ENCODE measurements around the gene PPP3CA.

Gene PPP3CA

DNA sequence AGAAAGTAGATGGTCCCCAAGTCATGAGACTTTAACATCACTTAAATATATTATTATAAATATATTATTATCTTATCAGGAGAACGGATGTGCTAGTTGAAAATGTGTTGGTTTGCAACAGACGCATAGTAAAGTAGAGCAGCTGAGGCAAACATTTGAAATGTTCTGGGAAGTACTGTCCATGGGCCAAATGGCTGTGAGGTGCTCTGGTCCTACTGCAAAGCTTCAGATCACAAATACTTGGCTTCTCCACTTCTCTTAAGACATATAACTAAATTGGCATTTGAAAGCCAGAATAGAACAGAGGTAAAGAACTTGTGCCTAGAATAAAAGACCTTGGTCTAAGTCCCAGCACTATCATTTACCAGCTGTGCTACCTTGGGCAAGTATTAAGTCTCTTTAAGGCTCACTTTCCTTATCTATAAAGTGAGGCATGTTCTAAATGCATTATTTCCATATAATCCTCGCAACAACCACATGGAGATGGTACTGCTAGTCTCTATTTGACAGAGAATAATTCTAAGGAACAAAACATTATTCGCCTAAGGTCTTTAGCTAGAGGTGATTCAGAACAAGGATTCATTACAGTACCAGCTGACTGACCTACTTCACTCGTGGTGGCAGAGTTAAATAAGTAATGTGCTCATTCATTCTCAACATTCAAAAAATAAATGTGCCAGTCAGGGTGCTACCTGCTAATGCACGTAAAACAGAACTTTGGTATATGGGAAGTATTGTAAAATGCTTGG, 297.1 kb downstream of the PPP3CA start:
- no peak for DNase-seq (ENCODE audit: low spot score)

DNA sequence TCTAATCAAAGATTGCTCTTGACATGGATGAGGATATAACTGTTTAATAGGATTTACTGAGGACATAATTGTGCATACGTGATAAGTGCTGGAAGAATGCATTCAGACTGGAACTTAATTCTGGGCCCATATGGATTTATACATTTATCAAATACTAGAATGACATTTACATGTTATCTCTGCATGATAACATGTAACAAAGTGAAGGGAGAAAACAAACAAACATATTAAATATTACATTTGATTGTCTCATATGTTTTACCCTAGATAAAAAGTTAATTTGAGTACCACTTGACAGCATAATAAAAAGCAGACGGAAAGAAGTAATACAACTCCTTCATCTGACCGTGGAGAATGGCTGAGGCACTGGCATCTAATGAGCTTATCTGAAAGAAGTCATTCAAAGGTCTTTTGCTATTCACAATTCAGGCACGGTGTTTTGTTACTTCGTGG, 297.8 kb downstream of the PPP3CA start:
- DNase-seq (ENCODE audit: low spot score) = no peak

DNA sequence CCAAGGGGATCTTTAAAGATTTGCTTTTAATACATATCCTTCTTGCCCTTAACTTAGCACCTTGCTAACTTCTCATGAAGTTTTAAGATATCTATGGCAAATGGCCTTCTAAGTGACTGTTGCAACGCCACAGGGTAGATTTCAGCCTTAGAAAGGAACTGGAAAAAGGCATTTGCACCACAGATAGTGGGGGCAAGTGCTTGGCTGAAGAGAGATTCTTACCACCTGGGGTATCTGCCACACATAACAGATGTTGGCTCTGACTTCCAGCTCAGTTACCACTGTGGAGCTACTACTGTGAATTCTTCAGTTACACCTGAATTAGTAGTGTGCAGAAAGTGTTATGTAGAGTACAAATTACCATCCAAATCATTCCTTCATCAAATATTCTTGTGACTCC, 302.6 kb downstream of the PPP3CA start:
- no peak for DNase-seq (ENCODE audit: low spot score)

DNA sequence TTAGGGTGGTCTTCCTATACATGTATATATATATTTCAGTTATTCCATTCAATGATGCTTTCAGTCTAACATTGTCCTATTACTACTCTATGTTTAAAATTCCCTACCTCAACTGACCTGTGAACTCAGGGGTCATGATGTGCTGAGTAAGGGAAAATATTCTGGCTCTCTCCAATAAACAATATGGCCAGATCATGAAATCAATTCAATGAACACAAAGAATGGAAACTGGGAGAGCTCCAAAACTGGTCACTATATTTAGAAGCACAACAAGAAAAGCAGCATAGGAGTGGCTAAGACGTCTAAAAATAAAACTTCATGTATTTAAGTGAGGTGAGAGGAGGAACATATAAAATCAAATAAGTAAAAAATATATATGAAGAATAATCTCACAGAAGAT, 304.5 kb downstream of the PPP3CA start:
- DNase-seq (ENCODE audit: low spot score) = no peak

DNA sequence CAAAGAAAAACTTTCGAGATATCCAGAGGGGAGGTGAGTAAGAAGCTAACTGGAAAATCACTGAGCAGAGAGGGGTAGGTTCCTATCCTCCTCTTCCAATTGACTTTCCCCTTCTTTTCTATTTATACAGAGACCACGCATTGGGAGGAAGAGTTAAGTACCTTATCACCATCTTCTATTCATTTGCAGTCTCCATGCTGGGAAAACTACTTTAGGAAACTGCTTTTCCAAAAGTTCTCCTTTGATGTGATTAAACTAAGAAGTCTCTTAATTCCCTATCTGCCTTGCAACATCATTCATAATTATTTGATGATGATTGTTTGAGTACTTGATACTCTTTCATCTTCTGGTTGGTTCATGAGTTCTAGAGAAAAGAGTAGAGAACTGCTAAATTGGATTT, 306.6 kb downstream of the PPP3CA start:
- no peak for DNase-seq (ENCODE audit: low spot score)

DNA sequence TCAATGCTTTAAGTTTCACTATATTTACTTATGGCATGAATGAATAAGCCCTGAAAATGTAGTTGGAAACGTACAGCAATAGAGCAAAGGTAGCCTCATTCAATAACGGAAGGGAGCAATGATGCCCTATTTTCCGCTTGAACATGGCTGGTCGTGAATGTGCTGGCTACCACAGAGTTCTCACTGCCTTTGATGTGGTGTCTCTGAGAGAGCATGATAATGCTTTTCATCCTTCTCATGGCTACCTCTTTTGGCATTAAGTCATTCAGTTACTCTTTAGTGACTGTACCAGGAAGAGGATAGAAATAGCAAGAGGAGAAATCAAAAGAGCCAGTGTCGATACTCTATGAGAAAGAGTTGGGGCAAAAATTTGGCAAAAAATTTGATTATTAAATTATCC, 308.0 kb downstream of the PPP3CA start:
- DNase-seq (ENCODE audit: low spot score) = no peak

DNA sequence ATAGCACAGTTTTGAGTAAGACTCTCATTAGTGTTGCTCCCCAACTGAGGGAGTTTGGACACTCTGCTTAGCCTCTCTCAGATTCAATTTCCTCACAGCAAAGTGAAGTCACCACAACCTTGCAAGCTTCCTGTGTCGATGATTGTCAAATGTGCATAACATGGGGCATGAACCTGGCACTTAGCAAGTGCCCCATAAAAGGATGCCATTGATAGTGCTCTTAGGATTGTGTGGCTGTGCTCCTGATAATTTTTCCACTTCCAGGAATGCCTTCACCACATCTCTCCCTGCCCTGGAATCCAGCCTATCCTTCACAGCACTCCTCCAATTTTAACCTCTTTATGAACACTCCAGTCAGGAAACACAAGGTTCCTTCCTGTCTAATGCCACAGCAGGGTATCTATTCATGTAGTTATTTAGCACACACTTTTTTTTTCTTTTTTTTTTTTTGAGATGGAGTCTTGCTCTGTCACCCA, 309.4 kb downstream of the PPP3CA start:
- peak; percentile 53 for DNase-seq (ENCODE audit: low spot score)

DNA sequence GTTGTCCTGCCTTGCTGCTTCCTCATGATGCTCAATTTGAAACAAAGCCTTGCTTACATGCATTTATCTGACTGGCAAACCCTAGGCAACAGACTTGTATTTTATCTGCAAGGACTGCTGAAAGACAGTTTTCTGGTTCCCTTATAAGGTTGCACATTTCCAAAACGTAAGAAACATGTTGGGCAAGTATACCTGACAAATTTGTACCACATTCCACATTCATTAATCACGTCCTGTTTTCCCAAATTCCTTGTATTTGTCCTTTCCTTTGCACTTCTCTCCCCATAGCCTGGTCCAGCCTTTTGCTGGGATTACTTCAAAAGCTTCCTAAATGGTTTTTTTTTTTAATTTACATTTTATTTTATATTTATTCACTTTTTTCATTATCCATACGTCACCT, 310.1 kb downstream of the PPP3CA start:
- DNase-seq (ENCODE audit: low spot score) = peak; percentile 38

DNA sequence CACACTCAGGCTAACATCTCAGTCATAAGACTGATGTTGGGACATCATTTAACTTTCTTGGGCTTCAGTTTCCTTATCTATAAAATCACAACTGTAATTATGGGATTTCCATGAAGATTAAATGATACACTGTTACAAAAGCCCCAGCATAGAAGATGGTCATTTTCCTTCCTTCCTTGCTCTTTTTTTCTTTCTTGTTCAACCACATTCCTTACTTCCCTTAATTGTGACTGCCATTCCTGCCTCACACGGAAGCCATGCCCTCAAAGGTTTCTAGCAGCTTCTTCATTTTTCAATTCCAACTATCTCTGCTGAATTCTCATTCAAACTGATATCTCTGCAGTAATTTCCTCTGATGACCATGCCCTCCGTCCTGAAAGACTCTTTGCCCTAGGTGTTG, 311.8 kb downstream of the PPP3CA start:
- no peak for DNase-seq (ENCODE audit: low spot score)

DNA sequence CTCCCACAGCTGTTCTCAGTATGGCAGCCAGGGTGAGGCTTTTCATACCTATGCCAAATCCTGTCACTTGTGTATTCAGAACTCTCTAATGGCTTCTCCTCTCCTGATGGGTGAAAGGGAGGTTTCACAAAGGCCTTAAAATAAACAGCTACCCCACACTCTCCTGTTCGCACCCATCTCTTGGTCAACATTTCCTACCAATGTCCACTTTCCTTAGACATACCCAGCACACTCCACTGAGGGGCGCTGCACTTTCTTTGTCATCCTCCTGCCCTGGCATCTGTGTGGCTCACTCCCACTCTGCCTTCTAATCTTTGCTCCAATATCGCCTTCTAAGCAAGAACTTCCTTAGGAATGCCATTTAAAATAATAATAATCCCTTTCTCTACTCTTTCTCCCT, 313.3 kb downstream of the PPP3CA start:
- DNase-seq (ENCODE audit: low spot score) = no peak

DNA sequence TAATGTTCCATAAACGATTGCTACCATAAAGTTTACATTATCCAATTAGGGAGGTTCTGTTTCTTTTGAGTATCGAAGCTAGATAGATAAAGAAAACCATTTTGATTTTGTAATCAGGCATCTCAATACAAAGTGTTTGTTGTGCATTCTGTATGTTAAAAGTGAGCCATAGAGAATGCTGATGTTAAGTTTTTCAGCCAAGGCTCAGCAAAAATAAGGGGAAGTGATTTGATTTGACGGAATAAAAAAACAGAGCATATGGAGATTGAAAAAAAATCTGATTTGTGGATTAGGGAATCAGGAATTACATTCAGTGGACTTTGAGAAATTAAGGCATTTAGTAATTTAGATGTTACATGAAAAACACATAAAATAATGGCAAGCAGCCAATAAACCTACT, 314.8 kb downstream of the PPP3CA start:
- no peak for DNase-seq (ENCODE audit: low spot score)

DNA sequence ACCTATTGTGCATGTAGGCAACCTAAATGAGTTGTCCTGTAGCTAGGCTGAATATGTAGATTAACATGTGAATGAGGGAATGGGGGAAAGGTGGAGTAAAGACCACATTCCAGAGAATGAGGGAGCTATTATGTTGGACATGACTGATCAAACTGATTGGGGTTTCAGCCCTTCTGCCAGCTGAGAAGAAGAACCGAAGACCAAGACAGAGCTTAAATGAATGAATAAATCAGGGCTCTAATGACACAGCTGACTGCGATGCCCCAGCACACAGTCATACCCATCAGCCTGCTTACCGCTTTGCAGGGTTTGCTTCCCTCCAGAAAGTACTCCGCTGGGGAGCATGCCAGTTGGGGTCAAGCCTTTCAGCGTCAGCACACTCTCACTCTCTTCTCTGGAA, 315.4 kb downstream of the PPP3CA start:
- DNase-seq (ENCODE audit: low spot score) = no peak

DNA sequence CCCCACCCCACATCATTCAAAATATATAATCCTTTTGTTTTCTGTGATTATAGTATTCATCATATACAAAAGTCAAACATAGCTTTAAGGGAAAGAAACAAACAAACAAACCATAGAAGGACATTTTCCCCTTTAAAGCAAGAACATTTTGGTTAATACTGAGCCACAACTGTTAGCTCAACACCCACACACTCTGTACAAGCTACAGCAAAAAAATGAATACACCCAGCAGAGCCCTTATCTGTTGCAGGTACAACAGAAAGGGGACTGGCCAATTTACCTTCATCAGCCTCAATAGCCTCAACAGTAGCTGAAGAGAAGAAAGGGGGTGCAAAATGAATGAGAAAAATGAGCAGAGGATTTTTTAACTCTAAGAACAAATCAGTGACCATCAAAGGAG, 318.4 kb downstream of the PPP3CA start:
- DNase-seq (ENCODE audit: low spot score) = no peak

DNA sequence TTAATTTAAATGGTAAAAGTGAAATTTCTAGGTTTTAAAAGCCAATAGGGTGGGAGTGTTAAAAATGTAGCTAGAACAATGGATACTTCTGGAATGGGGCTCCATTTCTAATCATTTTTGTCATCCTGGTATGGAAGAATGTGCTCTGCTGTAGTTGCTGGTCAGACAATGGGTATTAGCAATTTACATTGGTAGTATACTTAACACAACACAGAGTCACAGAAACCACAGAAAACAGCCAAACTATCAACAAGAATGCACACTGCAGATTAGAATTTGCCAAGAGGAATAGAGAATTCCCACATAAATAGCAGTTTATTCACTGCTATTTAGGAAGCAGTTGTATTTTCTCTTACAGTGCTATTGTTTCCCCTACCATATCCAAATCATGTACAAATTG, 319.6 kb downstream of the PPP3CA start:
- no peak for DNase-seq (ENCODE audit: low spot score)

DNA sequence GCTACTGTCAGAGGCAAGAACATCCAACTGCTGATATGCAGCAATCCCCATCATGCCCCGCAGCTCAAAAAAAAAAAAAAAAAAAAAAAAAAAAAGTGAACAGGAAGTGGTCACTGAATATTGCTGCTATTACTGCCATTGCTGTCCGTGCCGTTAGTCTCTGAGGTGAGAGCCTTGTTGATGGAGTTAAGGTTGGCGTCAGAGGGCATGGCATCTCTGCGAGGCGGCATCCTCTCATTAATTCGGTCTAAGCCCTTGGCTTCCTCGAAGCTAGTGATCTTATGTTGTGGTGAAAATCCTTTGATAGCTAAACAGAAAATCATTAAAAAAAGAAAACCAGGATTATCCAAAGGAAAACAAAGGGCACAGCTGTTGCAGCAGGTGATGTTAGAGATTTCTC, 321.6 kb downstream of the PPP3CA start:
- no peak for DNase-seq (ENCODE audit: low spot score)

DNA sequence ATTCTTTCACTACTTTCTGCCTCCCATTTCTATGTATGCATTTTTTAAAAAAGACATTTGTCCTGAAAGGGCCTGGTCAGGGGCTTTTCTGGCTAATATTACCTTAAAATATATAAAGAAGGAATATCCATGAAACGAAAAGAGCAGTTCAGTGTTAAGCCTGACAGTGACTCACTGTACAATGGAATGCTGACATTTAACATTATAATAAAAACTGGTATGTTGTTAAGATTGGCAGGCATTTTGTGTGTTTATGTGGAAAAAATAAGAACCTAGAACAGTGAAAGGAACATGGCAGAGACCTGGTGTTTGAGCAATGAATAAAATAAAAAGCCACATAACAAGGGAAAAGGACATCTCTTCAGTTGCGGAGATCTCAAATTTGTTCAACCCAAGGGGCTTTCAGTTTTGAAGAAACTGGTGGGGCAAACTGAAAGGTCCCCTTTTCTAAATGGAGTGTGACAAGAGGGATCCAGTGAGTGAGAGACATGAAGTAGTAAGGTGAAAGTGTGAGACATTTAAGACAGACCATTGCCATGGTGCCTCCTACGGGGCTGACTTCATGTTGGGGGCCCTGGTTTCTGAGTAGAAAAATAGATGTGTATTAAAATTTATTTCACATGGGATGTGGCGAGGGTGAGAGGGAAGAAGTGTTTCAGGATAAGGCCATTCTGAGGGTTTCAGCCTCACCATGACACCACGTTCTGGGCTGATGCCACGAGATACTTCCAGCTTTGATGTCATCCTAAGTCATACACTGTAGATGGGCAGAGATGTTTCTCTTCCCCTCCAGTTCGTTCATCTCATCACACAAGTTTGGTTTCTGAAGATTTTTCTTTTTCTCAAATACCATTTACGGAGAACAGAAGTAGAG, 324.9 kb downstream of the PPP3CA start:
- DNase-seq (ENCODE audit: low spot score) = no peak

DNA sequence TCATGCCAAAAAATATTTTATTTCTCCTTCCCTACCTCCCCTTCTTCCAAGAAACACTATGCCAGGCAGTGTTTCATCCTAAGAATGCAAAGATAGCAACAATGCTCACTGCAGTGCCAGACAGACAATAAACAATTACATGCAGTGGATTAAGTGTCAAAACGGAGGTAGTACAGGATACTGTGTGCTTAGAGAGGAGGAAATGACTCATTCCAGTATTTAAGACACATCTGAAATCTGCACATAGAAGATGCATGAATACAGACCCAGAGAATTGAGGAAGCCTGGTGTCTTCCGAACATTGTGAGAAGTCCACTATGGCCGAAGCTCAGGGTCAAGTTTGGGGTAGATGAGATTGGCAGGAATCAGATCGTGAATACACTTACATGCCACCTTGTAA, 326.4 kb downstream of the PPP3CA start:
- peak; percentile 54 for DNase-seq (ENCODE audit: low spot score)

DNA sequence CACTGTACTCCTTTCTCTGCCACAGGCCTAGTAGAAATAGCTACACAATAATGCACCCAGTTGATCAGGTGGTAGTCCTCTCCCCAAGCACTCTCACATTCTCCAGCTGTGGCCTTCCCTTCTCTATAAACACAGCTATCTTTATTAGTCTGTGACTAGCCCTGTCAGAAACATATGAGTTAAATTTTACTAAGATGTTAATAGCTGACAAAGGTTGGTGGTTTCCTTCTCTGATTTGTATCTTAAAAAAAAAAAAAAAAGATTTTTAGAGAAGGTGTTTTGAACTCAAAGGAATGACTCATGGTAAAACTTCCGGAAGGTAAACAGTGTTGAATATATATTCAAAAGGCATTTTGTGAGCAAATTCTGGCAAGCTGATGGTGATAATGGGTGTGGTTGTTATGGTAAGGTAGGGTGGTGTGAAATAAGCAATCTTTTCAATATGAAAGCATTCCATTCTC, 327.4 kb downstream of the PPP3CA start:
- DNase-seq (ENCODE audit: low spot score) = peak; percentile 70

DNA sequence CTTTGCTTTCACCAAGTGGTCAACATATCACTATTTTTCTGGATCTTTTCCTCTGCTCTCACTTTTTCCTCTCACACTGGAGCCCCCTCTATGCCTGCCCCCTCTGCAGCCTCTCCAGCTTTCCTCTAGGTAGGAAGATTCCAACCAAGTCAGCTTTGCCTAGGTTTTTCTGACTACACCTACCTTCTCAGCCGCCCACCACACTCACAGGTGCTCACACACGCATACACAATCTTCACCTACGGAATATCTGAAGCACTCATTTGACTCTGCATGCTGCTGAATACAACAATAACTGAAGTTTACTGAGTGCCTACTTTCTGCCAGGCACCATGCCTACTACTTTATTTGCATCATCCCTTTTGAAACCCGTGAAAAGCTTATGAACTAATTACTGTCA, 328.0 kb downstream of the PPP3CA start:
- no peak for DNase-seq (ENCODE audit: low spot score)

DNA sequence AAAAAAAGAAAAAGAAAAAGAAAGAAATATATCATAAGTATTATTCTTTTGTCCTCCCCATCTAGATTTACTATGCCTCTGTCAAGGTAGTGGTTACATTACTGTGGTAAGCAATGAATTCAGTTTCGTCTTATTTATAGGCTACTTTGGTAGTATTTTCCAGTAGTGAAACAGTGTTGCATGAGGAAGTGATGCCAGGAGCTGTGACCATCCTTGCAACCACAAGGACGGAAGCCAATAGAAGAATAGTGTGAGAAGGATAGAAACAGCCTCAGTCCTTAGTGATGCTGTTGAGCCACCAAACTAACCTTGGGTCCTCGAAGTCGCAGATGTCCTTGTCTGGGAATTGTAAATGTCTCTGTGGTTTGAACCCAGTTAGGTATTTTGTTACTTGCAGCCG, 328.5 kb downstream of the PPP3CA start:
- DNase-seq (ENCODE audit: low spot score) = no peak

DNA sequence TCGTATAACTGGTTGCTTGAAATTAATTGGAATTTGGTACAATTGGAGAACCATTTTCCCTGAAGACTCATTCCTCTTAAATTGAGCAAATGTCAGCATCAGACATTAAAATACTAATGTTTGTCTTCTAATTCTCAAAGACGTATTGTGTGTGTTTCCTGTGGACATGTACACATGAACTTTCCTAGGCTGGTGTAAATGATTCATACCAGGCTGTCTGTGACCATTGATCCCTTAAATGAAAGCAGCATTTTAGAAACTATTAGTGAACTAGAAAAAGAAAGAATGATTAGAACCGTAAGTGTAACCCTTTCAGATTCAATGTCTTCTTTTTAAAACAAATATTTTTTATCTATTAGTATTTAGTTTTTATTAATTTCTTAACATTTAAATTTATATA, 332.9 kb downstream of the PPP3CA start:
- peak; percentile 51 for DNase-seq (ENCODE audit: low spot score)

DNA sequence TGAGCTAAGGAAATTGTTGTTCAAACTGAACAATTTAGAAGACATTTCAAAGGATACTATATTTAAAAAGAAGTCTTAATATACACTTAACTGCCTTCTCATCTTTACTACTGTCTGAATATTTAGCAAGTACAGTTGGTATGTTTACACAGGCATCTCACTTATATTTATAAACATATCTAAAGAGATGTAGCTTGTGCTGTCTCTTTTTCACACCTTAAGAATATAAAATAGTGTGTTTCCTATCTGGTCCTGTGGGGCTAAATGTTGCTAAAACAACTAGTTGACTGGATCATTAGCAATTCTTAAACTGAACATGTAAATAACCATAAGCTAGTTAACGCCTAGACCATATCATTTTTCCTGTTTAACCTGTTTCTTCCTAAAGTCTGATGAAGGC, 336.3 kb downstream of the PPP3CA start:
- DNase-seq (ENCODE audit: low spot score) = no peak

DNA sequence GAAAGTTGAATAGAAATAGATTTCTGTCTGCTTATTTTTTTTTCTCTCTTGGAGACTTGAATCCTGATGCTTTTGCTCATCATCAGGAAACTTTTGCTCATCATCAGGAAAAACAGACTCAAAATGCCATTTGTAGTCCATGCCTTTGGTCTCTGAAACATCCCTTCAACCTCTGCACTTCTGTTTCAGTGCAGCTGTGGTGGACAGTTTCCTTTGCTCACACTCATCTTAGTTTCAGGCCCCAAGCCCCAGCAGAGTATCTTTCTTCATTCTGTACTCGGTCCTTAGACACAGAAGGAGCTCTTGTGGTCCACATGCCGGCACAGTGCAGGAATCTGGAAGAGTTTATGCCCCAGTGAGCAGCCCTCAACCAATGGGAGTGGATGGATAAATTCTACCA, 337.9 kb downstream of the PPP3CA start:
- no peak for DNase-seq (ENCODE audit: low spot score)
